ENCODE measurements around the gene ANKS6. TPM values are rescaled to one million over a fixed set of nuclear protein-coding genes. Genes with fewer than 3 reads are reported as not detected.

The ANKS6 gene
- total and polyA plus RNA-seq, 2 of the 8 experiments (the other 6 are each of a cell fraction or from before 2014, with no cell fraction given): 34.1 to 56.3 TPM

- no peak overlapping the region for H2BK15ac ChIP-seq (ENCODE audit: low read length)
- H3K79me2 ChIP-seq (ENCODE audit: control insufficient read depth in 1 of 2, insufficient read depth in 2 of 2, low read length in 2 of 2): no peaks in the 10 kb centered on the region
- H4K20me1 ChIP-seq (replicated peaks in 1 of 2; ENCODE audit: control insufficient read depth in 1 of 2, insufficient read depth in 2 of 2, low read length in 2 of 2): no peaks in the 10 kb centered on the region
- peaks cover 0 to 3% (median 0%) of the 10 kb centered on the region in 4 experiments; a peak in 2 of 7 replicates for H3K4me1 ChIP-seq (replicated peaks in 1 of 4; ENCODE audit: control insufficient read depth in 3 of 4, insufficient read depth in 4 of 4, low read length in 3 of 4)
- no peak overlapping the region for H3K27ac ChIP-seq (ENCODE audit: low read depth, low read length)
- H3K4ac ChIP-seq (replicated peaks; ENCODE audit: insufficient read length, low read depth, low read length): no peak overlapping the region
- H4K8ac ChIP-seq (ENCODE audit: extremely low read depth, insufficient read depth, low read length): no peak overlapping the region
- H3K9me3 ChIP-seq (ENCODE audit: insufficient read depth in 2 of 2, low read depth in 1 of 2, low read length in 1 of 2): no peaks in the 10 kb centered on the region
- FAIRE-seq: no peak
- no peak overlapping the region for H3K4me3 ChIP-seq (ENCODE audit: extremely low read depth in 1 of 4, insufficient read depth in 2 of 4, low read depth in 3 of 4, low read length in 4 of 4)
- H3K79me1 ChIP-seq (ENCODE audit: low read depth, low read length): no peaks in the 10 kb centered on the region
- no peak overlapping the region for H2BK20ac ChIP-seq (ENCODE audit: low read length)
- ChIA-PET CTCF (ENCODE audit: partially characterized antibody) (interaction anchor here (2.2 kb wide), 1 partner anchor 48 kb away, joined by 12 read pairs; no protein-coding TSS in a partner anchor), POLR2A (ENCODE audit: partially characterized antibody) (no interaction called here)
- no peak overlapping the region for H2AFZ ChIP-seq (ENCODE audit: low read length)
- no peaks in the 10 kb centered on the region for H3K36me3 ChIP-seq (ENCODE audit: control insufficient read depth in 2 of 4, insufficient read depth in 4 of 4, low read length in 3 of 4)
- DNase-seq (ENCODE audit: low read depth in 1 of 2, low spot score in 2 of 2): no peak
- H2AK5ac ChIP-seq (ENCODE audit: low read depth, low read length): no peak overlapping the region
- H3K14ac ChIP-seq (ENCODE audit: insufficient read length): no peak overlapping the region
- no peak overlapping the region for H2BK120ac ChIP-seq (replicated peaks; ENCODE audit: low read depth, low read length)
- peaks cover 0 to 7% (median 0%) of the 10 kb centered on the region in 4 experiments; a peak in 4 of 7 replicates for H3K27me3 ChIP-seq (replicated peaks in 1 of 4; ENCODE audit: control insufficient read depth in 3 of 4, extremely low read depth in 1 of 4, insufficient read depth in 3 of 4, low read length in 3 of 4)
- H3K23me2 ChIP-seq (ENCODE audit: low read depth, low read length): no peaks in the 10 kb centered on the region
- no peak overlapping the region for H3K18ac ChIP-seq (ENCODE audit: extremely low read depth, low read length)
- WGBS, 2 experiments (ENCODE audit: extremely low coverage in 1 of 2, insufficient coverage in 1 of 2, insufficient read length in 1 of 2, insufficient replicate concordance in 2 of 2, low coverage in 1 of 2, low lambda C conversion rate in 2 of 2, missing lambda C conversion rate in 1 of 2): 76% methylated on average over 7 of the region's 7 CpGs; no CpG with 5 or more reads in 1 of the 2 experiments
- H3K4me2 ChIP-seq (ENCODE audit: insufficient read depth in 1 of 2, low read depth in 2 of 2, low read length in 2 of 2): no peak overlapping the region
- no peak overlapping the region for H2BK12ac ChIP-seq (ENCODE audit: low read depth, low read length)
- H3K23ac ChIP-seq (ENCODE audit: insufficient read length): no peak overlapping the region
- no peak overlapping the region for H3K9ac ChIP-seq (replicated peaks in 1 of 4; ENCODE audit: extremely low read depth in 1 of 4, low read depth in 3 of 4, low read length in 3 of 4)
- H4K5ac ChIP-seq (ENCODE audit: insufficient read length, low read depth, low read length): no peak overlapping the region
- H3K56ac ChIP-seq (replicated peaks; ENCODE audit: insufficient read length, low read depth, low read length): no peak overlapping the region
- no peak overlapping the region for H2BK5ac ChIP-seq (ENCODE audit: low read depth, low read length)
- no peak overlapping the region for H4K91ac ChIP-seq (replicated peaks; ENCODE audit: insufficient read length, low read length)
- TF ChIP-seq JUN (IDR thresholded peaks at IDR 0.05; ENCODE audit: low read depth, low read length) (no peak), CREB1 (IDR thresholded peaks at IDR 0.05) (no peak), SUZ12 (IDR thresholded peaks at IDR 0.05; ENCODE audit: low read length) (no peak), RAD21 (IDR thresholded peaks at IDR 0.05 in 1 of 2, conservative IDR thresholded peaks at IDR 0.05 in 1 of 2; ENCODE audit: low read depth in 2 of 2, low read length in 2 of 2) (no peak), EGR1 (IDR thresholded peaks at IDR 0.05; ENCODE audit: borderline replicate concordance, low read depth, low read length) (no peak), SP1 (IDR thresholded peaks at IDR 0.05; ENCODE audit: low read depth, low read length) (no peak), RFX5 (IDR thresholded peaks at IDR 0.05; ENCODE audit: borderline replicate concordance, low read depth, low read length) (no peak), GABPA (IDR thresholded peaks at IDR 0.05; ENCODE audit: borderline replicate concordance, insufficient read depth, low read length) (no peak), SRF (IDR thresholded peaks at IDR 0.05; ENCODE audit: low read depth, low read length) (no peak), NRF1 (IDR thresholded peaks at IDR 0.05; ENCODE audit: low read depth, low read length) (no peak), POU5F1 (IDR thresholded peaks at IDR 0.05; ENCODE audit: low read depth, low read length) (no peak), SP2 (IDR thresholded peaks at IDR 0.05; ENCODE audit: low read length) (no peak)
- TF ChIP-seq, protein P1, sequence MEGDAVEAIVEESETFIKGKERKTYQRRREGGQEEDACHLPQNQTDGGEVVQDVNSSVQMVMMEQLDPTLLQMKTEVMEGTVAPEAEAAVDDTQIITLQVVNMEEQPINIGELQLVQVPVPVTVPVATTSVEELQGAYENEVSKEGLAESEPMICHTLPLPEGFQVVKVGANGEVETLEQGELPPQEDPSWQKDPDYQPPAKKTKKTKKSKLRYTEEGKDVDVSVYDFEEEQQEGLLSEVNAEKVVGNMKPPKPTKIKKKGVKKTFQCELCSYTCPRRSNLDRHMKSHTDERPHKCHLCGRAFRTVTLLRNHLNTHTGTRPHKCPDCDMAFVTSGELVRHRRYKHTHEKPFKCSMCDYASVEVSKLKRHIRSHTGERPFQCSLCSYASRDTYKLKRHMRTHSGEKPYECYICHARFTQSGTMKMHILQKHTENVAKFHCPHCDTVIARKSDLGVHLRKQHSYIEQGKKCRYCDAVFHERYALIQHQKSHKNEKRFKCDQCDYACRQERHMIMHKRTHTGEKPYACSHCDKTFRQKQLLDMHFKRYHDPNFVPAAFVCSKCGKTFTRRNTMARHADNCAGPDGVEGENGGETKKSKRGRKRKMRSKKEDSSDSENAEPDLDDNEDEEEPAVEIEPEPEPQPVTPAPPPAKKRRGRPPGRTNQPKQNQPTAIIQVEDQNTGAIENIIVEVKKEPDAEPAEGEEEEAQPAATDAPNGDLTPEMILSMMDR (IDR thresholded peaks at IDR 0.05; ENCODE audit: control extremely low read depth in 1 of 3, insufficient read depth in 1 of 3, low read depth in 1 of 3, low read length in 3 of 3): no peak
Observed at GRCh38 chr9:98727428-98727827, 68.9 kb downstream of the ANKS6 start.

All from H1 (cell line).